Peyer's patch (tissue), 4 donors: ENCODE data around the gene EPHA8.

Source experiments
- POLR2A ChIP-seq, 2 donors: fragments of 450-650 bp; IDR thresholded peaks; one replicate each; pipeline ENCODE4 v1.5.1; 2017; ENCODE audit warnings: antibody characterized with exemption in 2 of 2, mild to moderate bottlenecking in 2 of 2, moderate library complexity in 2 of 2
- TF ChIP-seq, protein P1 (sequence below), 6 experiments: fragments of 450-650 bp in 4 of 6; fragments of 200-600 bp in 2 of 6; sonication (generic) in 1 of 6; IDR thresholded peaks; one replicate each; pipeline ENCODE4 v1.5.1; 2017 to 2019; ENCODE audit warnings: antibody characterized with exemption in 6 of 6, mild to moderate bottlenecking in 3 of 6, moderate library complexity in 1 of 6

DNA sequence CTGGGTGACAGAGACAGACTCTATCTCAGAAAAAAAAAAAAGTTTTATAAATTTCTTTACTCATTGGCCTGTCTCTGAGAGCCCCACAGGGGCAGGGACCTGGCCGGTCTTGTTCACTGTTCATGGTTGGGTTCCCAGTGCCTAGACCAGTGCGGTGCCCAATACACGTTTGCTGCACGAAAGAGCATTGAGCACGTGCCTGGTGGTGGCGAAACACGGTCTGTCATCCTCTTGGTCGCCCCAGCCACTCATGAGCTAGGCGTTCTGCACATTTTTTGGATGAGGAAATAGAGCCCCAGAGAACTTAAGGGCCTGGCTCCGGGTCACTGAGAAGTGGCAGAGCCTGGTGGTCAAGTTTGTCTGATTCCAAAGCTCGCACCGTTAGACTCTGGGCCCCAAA, 18.7 kb upstream of the EPHA8 start:
- TF ChIP-seq, protein P1, sequence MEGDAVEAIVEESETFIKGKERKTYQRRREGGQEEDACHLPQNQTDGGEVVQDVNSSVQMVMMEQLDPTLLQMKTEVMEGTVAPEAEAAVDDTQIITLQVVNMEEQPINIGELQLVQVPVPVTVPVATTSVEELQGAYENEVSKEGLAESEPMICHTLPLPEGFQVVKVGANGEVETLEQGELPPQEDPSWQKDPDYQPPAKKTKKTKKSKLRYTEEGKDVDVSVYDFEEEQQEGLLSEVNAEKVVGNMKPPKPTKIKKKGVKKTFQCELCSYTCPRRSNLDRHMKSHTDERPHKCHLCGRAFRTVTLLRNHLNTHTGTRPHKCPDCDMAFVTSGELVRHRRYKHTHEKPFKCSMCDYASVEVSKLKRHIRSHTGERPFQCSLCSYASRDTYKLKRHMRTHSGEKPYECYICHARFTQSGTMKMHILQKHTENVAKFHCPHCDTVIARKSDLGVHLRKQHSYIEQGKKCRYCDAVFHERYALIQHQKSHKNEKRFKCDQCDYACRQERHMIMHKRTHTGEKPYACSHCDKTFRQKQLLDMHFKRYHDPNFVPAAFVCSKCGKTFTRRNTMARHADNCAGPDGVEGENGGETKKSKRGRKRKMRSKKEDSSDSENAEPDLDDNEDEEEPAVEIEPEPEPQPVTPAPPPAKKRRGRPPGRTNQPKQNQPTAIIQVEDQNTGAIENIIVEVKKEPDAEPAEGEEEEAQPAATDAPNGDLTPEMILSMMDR (IDR thresholded peaks at IDR 0.05) = no peak
- no peak for TF ChIP-seq POLR2A (IDR thresholded peaks at IDR 0.05)
